Tibial nerve (tissue), 4 donors: ENCODE data around the gene LRRC74A.

Experiments used
- CTCF ChIP-seq, 5 experiments: fragments of 200-600 bp in 3 of 5; fragments of 450-650 bp in 2 of 5; sonication (generic) in 3 of 5; IDR thresholded peaks; one replicate each; pipeline ENCODE4 v1.5.1; 2016 to 2019; ENCODE audit warnings: antibody characterized with exemption in 5 of 5, mild to moderate bottlenecking in 3 of 5, moderate library complexity in 2 of 5
- EP300 ChIP-seq, 2 donors: sonication (generic); formaldehyde crosslinking; IDR thresholded peaks; one replicate each; pipeline ENCODE4 v1.6.1; 2017; ENCODE audit warnings: antibody characterized with exemption in 2 of 2, mild to moderate bottlenecking in 1 of 2
- POLR2A ChIP-seq, 2 donors: fragments of 450-650 bp; IDR thresholded peaks; one replicate each; pipeline ENCODE4 v1.6.1; 2017; ENCODE audit warnings: antibody characterized with exemption in 2 of 2, mild to moderate bottlenecking in 2 of 2, moderate library complexity in 2 of 2

GRCh38 chr14:76808011-76808410 is 18.2 kb upstream of the LRRC74A start:
- no peak for TF ChIP-seq CTCF (IDR thresholded peaks at IDR 0.05)
- TF ChIP-seq POLR2A (IDR thresholded peaks at IDR 0.05): no peak
- TF ChIP-seq EP300 (IDR thresholded peaks at IDR 0.05): no peak
